H1 (cell line): ENCODE measurements around the gene KLRF1. TPM values are rescaled to one million over a fixed set of nuclear protein-coding genes. Genes with fewer than 3 reads are reported as not detected.

Experiments
- CTCF ChIA-PET: fragments of 300-600 bp; sonication (Branson Sonifier 250); formaldehyde crosslinking; loops from one replicate; lab custom pipeline; 2021; ENCODE audit not compliant: partially characterized antibody; lab: Charles Lee
- POLR2A ChIA-PET: fragments of 300-600 bp; sonication (Branson Sonifier 250); formaldehyde crosslinking; loops from one replicate; lab custom pipeline; 2021; ENCODE audit warnings: inconsistent platforms; ENCODE audit not compliant: partially characterized antibody; lab: Charles Lee
- DNase-seq, 2 experiments: peaks; one replicate each; pipeline versions ENCODE4 v3.0.0 to v3.0.0-alpha.2; 2010 to 2022; ENCODE audit warnings: low spot score in 2 of 2, low read depth in 1 of 2, mixed read lengths in 1 of 2
- FAIRE-seq: peaks from 2 replicates; lab custom pipeline; 2011; peaks lifted over from hg19 to GRCh38; lab: Jason Lieb, UNC
- H2AFZ ChIP-seq: 2 replicates; pipeline ENCODE4 v1.8.1; 2012; ENCODE audit warnings: low read length, inconsistent platforms
- H2AK5ac ChIP-seq: 2 replicates; pipeline ENCODE4 v1.6.1; 2013; ENCODE audit warnings: low read depth, low read length
- H2BK120ac ChIP-seq: replicated peaks from 2 replicates; pipeline ENCODE3; 2013; ENCODE audit warnings: low read depth, low read length, inconsistent platforms
- H2BK12ac ChIP-seq: 2 replicates; pipeline ENCODE4 v1.6.1; 2013; ENCODE audit warnings: low read depth, low read length
- H2BK15ac ChIP-seq: 2 replicates; pipeline ENCODE4 v1.6.1; 2013; ENCODE audit warnings: low read length
- H2BK20ac ChIP-seq: 2 replicates; pipeline ENCODE4 v1.6.1; 2013; ENCODE audit warnings: low read length
- H2BK5ac ChIP-seq: 2 replicates; pipeline ENCODE4 v1.6.1; 2013; ENCODE audit warnings: low read depth, low read length
- H3K14ac ChIP-seq: 2 replicates; pipeline ENCODE4 v1.6.1; 2013; ENCODE audit warnings: inconsistent platforms; ENCODE audit not compliant: insufficient read length
- H3K18ac ChIP-seq: 2 replicates; pipeline ENCODE4 v1.6.1; 2013; ENCODE audit warnings: low read length; ENCODE audit errors: extremely low read depth
- H3K23ac ChIP-seq: 2 replicates; pipeline ENCODE4 v1.6.1; 2013; ENCODE audit warnings: inconsistent platforms; ENCODE audit not compliant: insufficient read length
- H3K23me2 ChIP-seq: 2 replicates; pipeline ENCODE4 v1.6.1; 2013; ENCODE audit warnings: low read depth, low read length
- H3K27ac ChIP-seq: 2 replicates; pipeline ENCODE4 v1.6.1; 2011; ENCODE audit warnings: low read depth, low read length, inconsistent platforms
- H3K27me3 ChIP-seq, 4 experiments: replicated peaks in 1 of 4; 1 replicate in 1 of 4; 2 replicates in 3 of 4; pipeline versions ENCODE4 v1.6.1 to v1.8.1; 2011 to 2013; ENCODE audit warnings: low read length in 3 of 4, mild to moderate bottlenecking in 3 of 4, inconsistent platforms in 2 of 4, mixed read lengths in 2 of 4, moderate library complexity in 1 of 4; ENCODE audit not compliant: control insufficient read depth in 3 of 4, insufficient read depth in 3 of 4; ENCODE audit errors: extremely low read depth in 1 of 4
- H3K36me3 ChIP-seq, 4 experiments: 2 replicates each; pipeline versions ENCODE4 v1.6.1 to v1.8.1; 2011 to 2013; ENCODE audit warnings: mild to moderate bottlenecking in 4 of 4, low read length in 3 of 4, moderate library complexity in 2 of 4, control low read depth in 1 of 4, inconsistent platforms in 1 of 4; ENCODE audit not compliant: insufficient read depth in 4 of 4, control insufficient read depth in 2 of 4
- H3K4ac ChIP-seq: replicated peaks from 2 replicates; pipeline ENCODE3; 2013; ENCODE audit warnings: low read length, low read depth, mixed read lengths, inconsistent platforms; ENCODE audit not compliant: insufficient read length
- H3K4me1 ChIP-seq, 4 experiments: replicated peaks in 1 of 4; 1 replicate in 1 of 4; 2 replicates in 3 of 4; pipeline versions ENCODE4 v1.6.1 to v1.8.1; 2011 to 2013; ENCODE audit warnings: low read length in 3 of 4, inconsistent platforms in 2 of 4, mixed read lengths in 1 of 4; ENCODE audit not compliant: insufficient read depth in 4 of 4, control insufficient read depth in 3 of 4
- H3K4me2 ChIP-seq, 2 experiments: 2 replicates each; pipeline versions ENCODE4 v1.6.1 to v1.8.1; 2011 to 2013; ENCODE audit warnings: low read depth in 2 of 2, low read length in 2 of 2, control low read depth in 1 of 2, inconsistent platforms in 1 of 2, mild to moderate bottlenecking in 1 of 2; ENCODE audit not compliant: insufficient read depth in 1 of 2
- H3K4me3 ChIP-seq, 4 experiments: fragments of 200-600, 300-600 bp in 1 of 4; sonication (generic), shearing (Covaris generic), sonication (Bioruptor Twin) in 1 of 4; 2 replicates each; pipeline versions ENCODE4 v1.5.1 to v1.8.1; 2011 to 2016; ENCODE audit warnings: low read length in 4 of 4, low read depth in 3 of 4, control low read depth in 2 of 4, inconsistent platforms in 2 of 4, mild to moderate bottlenecking in 2 of 4, mixed read lengths in 1 of 4, moderate library complexity in 1 of 4; ENCODE audit not compliant: insufficient read depth in 2 of 4; ENCODE audit errors: extremely low read depth in 1 of 4
- H3K56ac ChIP-seq: replicated peaks from 2 replicates; pipeline ENCODE3; 2013; ENCODE audit warnings: low read depth, mild to moderate bottlenecking, mixed read lengths, low read length, inconsistent platforms; ENCODE audit not compliant: insufficient read length
- H3K79me1 ChIP-seq: 2 replicates; pipeline ENCODE4 v1.6.1; 2013; ENCODE audit warnings: low read depth, low read length, control low read depth
- H3K79me2 ChIP-seq, 2 experiments: 2 replicates each; pipeline versions ENCODE4 v1.6.1 to v1.8.1; 2012 to 2013; ENCODE audit warnings: low read length in 2 of 2, mild to moderate bottlenecking in 2 of 2, inconsistent platforms in 1 of 2; ENCODE audit not compliant: insufficient read depth in 2 of 2, control insufficient read depth in 1 of 2
- H3K9ac ChIP-seq, 4 experiments: replicated peaks in 1 of 4; 1 replicate in 1 of 4; 2 replicates in 3 of 4; pipeline versions ENCODE4 v1.6.1 to v1.8.1; 2011 to 2013; ENCODE audit warnings: low read depth in 3 of 4, low read length in 3 of 4, control low read depth in 2 of 4, mild to moderate bottlenecking in 2 of 4, moderate library complexity in 2 of 4, inconsistent platforms in 1 of 4; ENCODE audit errors: extremely low read depth in 1 of 4
- H3K9me3 ChIP-seq, 2 experiments: 2 replicates each; pipeline versions ENCODE4 v1.6.1 to v1.8.1; 2012 to 2013; ENCODE audit warnings: mild to moderate bottlenecking in 2 of 2, moderate library complexity in 2 of 2, control low read depth in 1 of 2, inconsistent platforms in 1 of 2, low read depth in 1 of 2, low read length in 1 of 2, mixed read lengths in 1 of 2; ENCODE audit not compliant: insufficient read depth in 2 of 2
- H4K20me1 ChIP-seq, 2 experiments: replicated peaks in 1 of 2; 2 replicates each; pipeline versions ENCODE3 to v1.8.1; 2011 to 2013; ENCODE audit warnings: inconsistent platforms in 2 of 2, low read length in 2 of 2, mild to moderate bottlenecking in 1 of 2; ENCODE audit not compliant: insufficient read depth in 2 of 2, control insufficient read depth in 1 of 2
- H4K5ac ChIP-seq: 2 replicates; pipeline ENCODE4 v1.6.1; 2013; ENCODE audit warnings: low read length, low read depth, mixed read lengths, inconsistent platforms; ENCODE audit not compliant: insufficient read length
- H4K8ac ChIP-seq: 2 replicates; pipeline ENCODE4 v1.8.0; 2013; ENCODE audit warnings: mild to moderate bottlenecking, moderate library complexity, low read length, inconsistent platforms; ENCODE audit not compliant: insufficient read depth; ENCODE audit errors: extremely low read depth
- H4K91ac ChIP-seq: replicated peaks from 2 replicates; pipeline ENCODE3; 2013; ENCODE audit warnings: low read length, mixed read lengths, inconsistent platforms; ENCODE audit not compliant: insufficient read length
- CBX8 ChIP-seq: fragments of 300-800, 300-1000 bp; sonication (generic); IDR thresholded peaks from 2 replicates; pipeline ENCODE4 v1.7.1; 2016; ENCODE audit warnings: low read depth, low read length, borderline replicate concordance
- NANOG ChIP-seq: IDR thresholded peaks from 2 replicates; pipeline ENCODE4 v1.6.1; 2011; ENCODE audit warnings: low read length, low read depth, mild to moderate bottlenecking, inconsistent platforms; ENCODE audit not compliant: insufficient read depth, poor library complexity, severe bottlenecking
- RNF2 ChIP-seq: fragments of 200-900, 300-1000 bp; sonication (generic); IDR thresholded peaks from 2 replicates; pipeline ENCODE4 v1.7.1; 2016; ENCODE audit warnings: borderline replicate concordance, low read depth, mild to moderate bottlenecking, antibody characterized with exemption, low read length; ENCODE audit not compliant: poor library complexity, severe bottlenecking; ENCODE audit errors: missing control alignments
- RXRA ChIP-seq: IDR thresholded peaks from 2 replicates; pipeline ENCODE4 v1.6.1; 2011; ENCODE audit warnings: low read depth, mild to moderate bottlenecking, low read length, moderate library complexity; ENCODE audit not compliant: insufficient read depth
- SAP30 ChIP-seq: fragments of 300-600 bp; sonication (generic); IDR thresholded peaks from 2 replicates; pipeline ENCODE4 v1.7.1; 2012; ENCODE audit warnings: low read length, moderate library complexity, mild to moderate bottlenecking, inconsistent platforms; ENCODE audit not compliant: insufficient read depth, insufficient replicate concordance
- SP4 ChIP-seq: IDR thresholded peaks from 2 replicates; pipeline ENCODE4 v1.6.1; 2012; ENCODE audit warnings: low read length, inconsistent platforms
- polyA plus RNA-seq, 7 experiments: library from polyadenylated mRNA; depleted of rRNA in 3 of 7; stranded (reverse) in 5 of 7; unstranded in 2 of 7; fragments of >200 nt in 5 of 7; fragments of 200-250 nt in 2 of 7; gene quantifications; 1 replicate in 5 of 7; 2 replicates in 1 of 7; 4 replicates in 1 of 7; pipeline versions ENCODE4 v1.2.1 to v1.2.3, GENCODE V29; 2011 to 2013; ENCODE audit warnings: missing spikeins in 2 of 7, mixed read lengths in 2 of 7
- total RNA-seq: library from RNA; stranded (reverse); fragmentation: NEBNext Ultra II Directional; extraction: Animal tissue kit (Norgen Biotek cat#: 25700); gene quantifications from 2 replicates; pipeline ENCODE4 v1.2.1, GENCODE V29; 2021
- TF ChIP-seq, protein P1 (sequence below), 3 experiments: IDR thresholded peaks; 1 replicate in 2 of 3; 2 replicates in 1 of 3; pipeline versions ENCODE4 v1.5.1 to v1.6.1; 2011; ENCODE audit warnings: low read length in 3 of 3, mild to moderate bottlenecking in 3 of 3, inconsistent platforms in 2 of 3, low read depth in 1 of 3, moderate library complexity in 1 of 3; ENCODE audit not compliant: insufficient read depth in 1 of 3; ENCODE audit errors: control extremely low read depth in 1 of 3

Gene KLRF1
- total and polyA plus RNA-seq, 2 of the 8 experiments (the other 6 are each of a cell fraction or from before 2014, with no cell fraction given) = not detected

DNA sequence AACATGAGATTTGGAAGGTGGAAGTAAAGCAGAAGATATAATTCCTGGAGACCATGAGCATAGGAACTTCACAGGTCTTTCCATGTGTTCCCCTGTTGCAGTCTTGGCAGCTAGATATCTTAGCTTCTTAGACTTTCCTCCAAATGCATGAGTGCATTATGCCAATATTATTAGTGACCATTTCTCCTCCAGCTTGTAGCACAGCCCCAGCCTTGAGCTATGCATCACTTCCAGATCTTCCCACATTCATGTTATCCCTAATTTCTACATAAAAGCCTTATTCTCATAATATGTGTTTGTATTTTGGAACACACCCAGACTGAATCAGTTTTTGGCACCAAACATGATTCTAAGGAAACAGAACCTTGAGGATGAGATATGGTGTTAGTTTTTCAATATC, 30.9 kb downstream of the KLRF1 start:
- H3K14ac ChIP-seq = no peak overlapping the region
- POLR2A ChIA-PET = no interaction called here
- H2BK12ac ChIP-seq = no peak overlapping the region
- H3K4me1 ChIP-seq = no peaks in the 10 kb centered on the region
- no peak for TF ChIP-seq RNF2
- no peak for TF ChIP-seq RXRA
- no peak for TF ChIP-seq SP4
- TF ChIP-seq, protein P1, sequence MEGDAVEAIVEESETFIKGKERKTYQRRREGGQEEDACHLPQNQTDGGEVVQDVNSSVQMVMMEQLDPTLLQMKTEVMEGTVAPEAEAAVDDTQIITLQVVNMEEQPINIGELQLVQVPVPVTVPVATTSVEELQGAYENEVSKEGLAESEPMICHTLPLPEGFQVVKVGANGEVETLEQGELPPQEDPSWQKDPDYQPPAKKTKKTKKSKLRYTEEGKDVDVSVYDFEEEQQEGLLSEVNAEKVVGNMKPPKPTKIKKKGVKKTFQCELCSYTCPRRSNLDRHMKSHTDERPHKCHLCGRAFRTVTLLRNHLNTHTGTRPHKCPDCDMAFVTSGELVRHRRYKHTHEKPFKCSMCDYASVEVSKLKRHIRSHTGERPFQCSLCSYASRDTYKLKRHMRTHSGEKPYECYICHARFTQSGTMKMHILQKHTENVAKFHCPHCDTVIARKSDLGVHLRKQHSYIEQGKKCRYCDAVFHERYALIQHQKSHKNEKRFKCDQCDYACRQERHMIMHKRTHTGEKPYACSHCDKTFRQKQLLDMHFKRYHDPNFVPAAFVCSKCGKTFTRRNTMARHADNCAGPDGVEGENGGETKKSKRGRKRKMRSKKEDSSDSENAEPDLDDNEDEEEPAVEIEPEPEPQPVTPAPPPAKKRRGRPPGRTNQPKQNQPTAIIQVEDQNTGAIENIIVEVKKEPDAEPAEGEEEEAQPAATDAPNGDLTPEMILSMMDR (IDR thresholded peaks at IDR 0.05; ENCODE audit: control extremely low read depth in 1 of 3, insufficient read depth in 1 of 3, low read depth in 1 of 3, low read length in 3 of 3) = no peak
- TF ChIP-seq SAP30 = no peak
- no peak for TF ChIP-seq NANOG
- TF ChIP-seq CBX8 = no peak
- no peak overlapping the region for H3K9ac ChIP-seq
- H4K8ac ChIP-seq = no peak overlapping the region
- no peaks in the 10 kb centered on the region for H3K23me2 ChIP-seq
- CTCF ChIA-PET = interaction anchor here (0.6 to 1.6 kb wide), 3 partner anchors 16 to 59 kb away, joined by 3 to 5 read pairs (median 3); no protein-coding TSS in a partner anchor
- H3K27ac ChIP-seq = no peak overlapping the region
- H3K79me2 ChIP-seq = no peaks in the 10 kb centered on the region
- no peak overlapping the region for H3K4ac ChIP-seq
- no peaks in the 10 kb centered on the region for H3K36me3 ChIP-seq
- no peaks in the 10 kb centered on the region for H4K20me1 ChIP-seq
- DNase-seq (no peak), FAIRE-seq (no peak)
- H4K91ac ChIP-seq = no peak overlapping the region
- no peak overlapping the region for H2BK5ac ChIP-seq
- H2AK5ac ChIP-seq = no peak overlapping the region
- no peak overlapping the region for H3K56ac ChIP-seq
- H3K18ac ChIP-seq = no peak overlapping the region
- H2AFZ ChIP-seq = no peak overlapping the region
- H2BK15ac ChIP-seq = no peak overlapping the region
- H3K23ac ChIP-seq = no peak overlapping the region
- no peak overlapping the region for H3K4me2 ChIP-seq
- H2BK20ac ChIP-seq = no peak overlapping the region
- H3K9me3 ChIP-seq = no peaks in the 10 kb centered on the region
- no peak overlapping the region for H3K4me3 ChIP-seq
- H3K27me3 ChIP-seq = no peaks in the 10 kb centered on the region
- no peak overlapping the region for H4K5ac ChIP-seq
- H2BK120ac ChIP-seq = no peak overlapping the region
- H3K79me1 ChIP-seq = no peaks in the 10 kb centered on the region
